A549 (cell line): ENCODE measurements around the gene C11orf86. TPM values are rescaled to one million over a fixed set of nuclear protein-coding genes. Genes with fewer than 3 reads are reported as not detected.
A peak's percentile ranks its signal among the peaks of the same experiment; 100 is the strongest.

Source experiments
- ATAC-seq, 2 experiments: fragments of 200-7000 bp in 1 of 2; fragments of >200 bp in 1 of 2; cut with Nextera tagmentation in 1 of 2; cut with Tn5 transposase in 1 of 2; 3 replicates each; pipeline versions ENCODE4 v1.8.0 to v1.9.1; 2018 to 2020; ENCODE audit warnings: mild to moderate bottlenecking in 1 of 2, moderate library complexity in 1 of 2
- CTCF ChIA-PET: fragments of 300-600 bp; sonication (Branson Sonifier 250); formaldehyde crosslinking; extraction: SDS; loops from one replicate; lab custom pipeline; 2021; ENCODE audit warnings: antibody characterized with exemption, inconsistent platforms; lab: Yijun Ruan, JAX
- POLR2A ChIA-PET: fragments of 350-600 bp; formaldehyde crosslinking; extraction: SDS; loops from one replicate; lab custom pipeline; 2021; ENCODE audit warnings: antibody characterized with exemption, inconsistent platforms; lab: Yijun Ruan, JAX
- DNase-seq, 2 experiments: peaks; one replicate each; pipeline versions ENCODE4 v3.0.0 to v3.0.0-alpha.2; 2011 to 2016; ENCODE audit warnings: low read depth in 1 of 2, low spot score in 1 of 2
- FAIRE-seq: peaks from 2 replicates; lab custom pipeline; 2011; peaks lifted over from hg19 to GRCh38; lab: Jason Lieb, UNC
- H3K27ac ChIP-seq, 2 experiments: fragments of >200 bp; sonication (Bioruptor Twin); formaldehyde crosslinking; 3 replicates each; pipeline ENCODE4 v1.5.1; 2016 to 2017
- H3K4me1 ChIP-seq: fragments of >200 bp; sonication (Bioruptor Twin); formaldehyde crosslinking; 3 replicates; pipeline ENCODE4 v1.6.1; 2016
- H3K4me2 ChIP-seq: fragments of >200 bp; sonication (Bioruptor Twin); formaldehyde crosslinking; 3 replicates; pipeline ENCODE4 v1.6.1; 2016
- H3K4me3 ChIP-seq: fragments of >200 bp; sonication (Bioruptor Twin); formaldehyde crosslinking; 3 replicates; pipeline ENCODE4 v1.5.1; 2016
- H3K9me3 ChIP-seq: fragments of >200 bp; sonication (Bioruptor Twin); formaldehyde crosslinking; 3 replicates; pipeline ENCODE4 v1.6.1; 2016
- CHD4 ChIP-seq: fragments of 200-600 bp; sonication (generic); IDR thresholded peaks from 2 replicates; pipeline ENCODE4 v1.6.1; 2016; ENCODE audit warnings: antibody characterized with exemption, mild to moderate bottlenecking, borderline replicate concordance
- FOSB ChIP-seq: fragments of 250-450 bp; sonication (Bioruptor Pico); IDR thresholded peaks from 2 replicates; pipeline ENCODE4 v1.5.0; 2020; ENCODE audit warnings: mild to moderate bottlenecking, moderate library complexity
- HOXB13 ChIP-seq: fragments of 250-450 bp; sonication (Bioruptor Pico); IDR thresholded peaks from 2 replicates; pipeline ENCODE4 v1.5.0; 2020; ENCODE audit warnings: low read depth, mild to moderate bottlenecking, moderate library complexity
- KDM1A ChIP-seq: fragments of 200-600 bp; sonication (generic); IDR thresholded peaks from 2 replicates; pipeline ENCODE4 v1.6.1; 2016; ENCODE audit warnings: low read depth, mild to moderate bottlenecking
- MAFK ChIP-seq: fragments of 450-650 bp; IDR thresholded peaks from 2 replicates; pipeline ENCODE4 v1.6.1; 2014; ENCODE audit not compliant: partially characterized antibody
- PHF8 ChIP-seq: fragments of 200-600 bp; sonication (generic); IDR thresholded peaks from 2 replicates; pipeline ENCODE4 v1.6.1; 2016; ENCODE audit warnings: low read depth, mild to moderate bottlenecking, antibody characterized with exemption, moderate library complexity, borderline replicate concordance
- POLR2A ChIP-seq: IDR thresholded peaks from 2 replicates; pipeline ENCODE4 v1.6.1; 2012; ENCODE audit warnings: mild to moderate bottlenecking, low read length
- POLR2AphosphoS2 ChIP-seq: conservative IDR thresholded peaks from 2 replicates; pipeline ENCODE4 v1.6.1; 2012; ENCODE audit warnings: low read length, improper control_type of control experiment, inconsistent platforms
- RFX5 ChIP-seq: fragments of 450-650 bp; IDR thresholded peaks from 2 replicates; pipeline ENCODE4 v1.7.1; 2014; ENCODE audit warnings: antibody characterized with exemption, mild to moderate bottlenecking, moderate library complexity
- TP53 ChIP-seq: fragments of 250-450 bp; sonication (Bioruptor Pico); IDR thresholded peaks from 2 replicates; pipeline ENCODE4 v1.5.0; 2021; ENCODE audit warnings: mild to moderate bottlenecking, moderate library complexity
- ZC3H11A ChIP-seq: fragments of 450-650 bp; IDR thresholded peaks from 2 replicates; pipeline ENCODE4 v1.6.1; 2014; ENCODE audit warnings: antibody characterized with exemption, mild to moderate bottlenecking
- ZFP36 ChIP-seq: fragments of 450-650 bp; IDR thresholded peaks from 2 replicates; pipeline ENCODE4 v1.6.1; 2014; ENCODE audit warnings: borderline replicate concordance; ENCODE audit not compliant: partially characterized antibody
- WGBS: methylation state at CpG from one replicate; pipeline ENCODE4 v1.1.6; 2017; ENCODE audit errors: missing lambda C conversion rate; 5-methylcytosine and 5-hydroxymethylcytosine counted together
- polyA plus RNA-seq, 4 experiments: library from polyadenylated mRNA; depleted of rRNA in 3 of 4; stranded (reverse); fragments of >200 nt; fragmentation: RNase III in 1 of 4; extraction: RNeasy Plus Mini Kit Qiagen cat#74134 plus additional on column Dnase treatment in 1 of 4; gene quantifications; 2 replicates in 3 of 4; 3 replicates in 1 of 4; pipeline ENCODE4 v1.2.3, GENCODE V29; 2011 to 2017
- TF ChIP-seq, protein P1 (sequence below): fragments of 200-600 bp; sonication (generic); IDR thresholded peaks from 2 replicates; pipeline ENCODE4 v1.6.1; 2016; ENCODE audit warnings: antibody characterized with exemption, mild to moderate bottlenecking, moderate library complexity
- TF ChIP-seq, protein P2 (sequence below): fragments of 450-650 bp; IDR thresholded peaks from 2 replicates; pipeline ENCODE4 v1.6.1; 2014; ENCODE audit warnings: antibody characterized with exemption
- TF ChIP-seq, protein P3 (sequence below): fragments of 150-350 bp; IDR thresholded peaks from 2 replicates; pipeline ENCODE4 v1.6.1; 2014; ENCODE audit warnings: low read depth, mild to moderate bottlenecking, low read length
- TF ChIP-seq, protein P4 (sequence below): IDR thresholded peaks from 2 replicates; pipeline ENCODE4 v1.6.1; 2012
- TF ChIP-seq, protein P5 (sequence below): fragments of >200 bp; sonication (Bioruptor Twin); formaldehyde crosslinking; IDR thresholded peaks from 2 replicates; pipeline ENCODE4 v1.6.1; 2016

Gene C11orf86
- polyA plus RNA-seq, 2 of the 4 experiments (the other 2 are of a cell fraction), result 9.3 to 56.4 TPM

DNA sequence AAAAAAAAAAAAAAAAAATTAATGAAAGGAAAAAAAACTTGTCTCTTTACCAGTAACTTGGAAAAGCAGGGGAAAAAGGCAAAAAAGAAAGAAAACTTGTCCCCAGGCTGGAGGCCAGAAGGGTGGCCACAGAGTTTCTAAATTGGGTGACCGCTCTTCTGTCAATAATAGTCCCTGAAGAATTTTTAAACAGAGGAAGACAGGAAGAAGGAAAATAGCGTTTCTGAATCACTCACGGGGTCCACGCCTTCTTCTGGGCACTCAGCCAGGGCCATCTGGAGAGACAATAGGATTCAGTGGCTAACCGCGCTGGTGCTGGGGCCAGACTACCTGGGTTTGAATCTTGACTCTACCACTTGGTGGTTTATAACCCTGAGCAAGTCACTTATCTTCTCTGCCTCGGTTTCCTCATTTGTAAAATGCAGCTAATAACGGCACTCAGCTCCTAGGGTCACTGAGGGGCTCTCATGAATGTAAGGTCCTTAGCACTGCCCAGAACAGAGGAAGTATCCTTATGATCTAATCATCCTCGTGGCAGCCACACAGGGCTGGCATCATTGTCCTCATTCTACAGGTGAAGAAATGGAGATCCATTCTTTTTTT is 7.0 kb downstream of the C11orf86 start (continued):
- TF ChIP-seq HOXB13 (CRISPR knock-in tag), result peak; percentile 50; the same call in 1 of the 2 replicates
- no peak for TF ChIP-seq MAFK
- TF ChIP-seq, protein P1, sequence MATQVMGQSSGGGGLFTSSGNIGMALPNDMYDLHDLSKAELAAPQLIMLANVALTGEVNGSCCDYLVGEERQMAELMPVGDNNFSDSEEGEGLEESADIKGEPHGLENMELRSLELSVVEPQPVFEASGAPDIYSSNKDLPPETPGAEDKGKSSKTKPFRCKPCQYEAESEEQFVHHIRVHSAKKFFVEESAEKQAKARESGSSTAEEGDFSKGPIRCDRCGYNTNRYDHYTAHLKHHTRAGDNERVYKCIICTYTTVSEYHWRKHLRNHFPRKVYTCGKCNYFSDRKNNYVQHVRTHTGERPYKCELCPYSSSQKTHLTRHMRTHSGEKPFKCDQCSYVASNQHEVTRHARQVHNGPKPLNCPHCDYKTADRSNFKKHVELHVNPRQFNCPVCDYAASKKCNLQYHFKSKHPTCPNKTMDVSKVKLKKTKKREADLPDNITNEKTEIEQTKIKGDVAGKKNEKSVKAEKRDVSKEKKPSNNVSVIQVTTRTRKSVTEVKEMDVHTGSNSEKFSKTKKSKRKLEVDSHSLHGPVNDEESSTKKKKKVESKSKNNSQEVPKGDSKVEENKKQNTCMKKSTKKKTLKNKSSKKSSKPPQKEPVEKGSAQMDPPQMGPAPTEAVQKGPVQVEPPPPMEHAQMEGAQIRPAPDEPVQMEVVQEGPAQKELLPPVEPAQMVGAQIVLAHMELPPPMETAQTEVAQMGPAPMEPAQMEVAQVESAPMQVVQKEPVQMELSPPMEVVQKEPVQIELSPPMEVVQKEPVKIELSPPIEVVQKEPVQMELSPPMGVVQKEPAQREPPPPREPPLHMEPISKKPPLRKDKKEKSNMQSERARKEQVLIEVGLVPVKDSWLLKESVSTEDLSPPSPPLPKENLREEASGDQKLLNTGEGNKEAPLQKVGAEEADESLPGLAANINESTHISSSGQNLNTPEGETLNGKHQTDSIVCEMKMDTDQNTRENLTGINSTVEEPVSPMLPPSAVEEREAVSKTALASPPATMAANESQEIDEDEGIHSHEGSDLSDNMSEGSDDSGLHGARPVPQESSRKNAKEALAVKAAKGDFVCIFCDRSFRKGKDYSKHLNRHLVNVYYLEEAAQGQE, result no peak
- no peak for TF ChIP-seq TP53 (CRISPR knock-in tag)
- TF ChIP-seq, protein P2, sequence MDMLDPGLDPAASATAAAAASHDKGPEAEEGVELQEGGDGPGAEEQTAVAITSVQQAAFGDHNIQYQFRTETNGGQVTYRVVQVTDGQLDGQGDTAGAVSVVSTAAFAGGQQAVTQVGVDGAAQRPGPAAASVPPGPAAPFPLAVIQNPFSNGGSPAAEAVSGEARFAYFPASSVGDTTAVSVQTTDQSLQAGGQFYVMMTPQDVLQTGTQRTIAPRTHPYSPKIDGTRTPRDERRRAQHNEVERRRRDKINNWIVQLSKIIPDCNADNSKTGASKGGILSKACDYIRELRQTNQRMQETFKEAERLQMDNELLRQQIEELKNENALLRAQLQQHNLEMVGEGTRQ, result no peak
- TF ChIP-seq POLR2A, result no peak
- no peak for TF ChIP-seq RFX5
- TF ChIP-seq ZC3H11A, result no peak
- TF ChIP-seq, protein P3, sequence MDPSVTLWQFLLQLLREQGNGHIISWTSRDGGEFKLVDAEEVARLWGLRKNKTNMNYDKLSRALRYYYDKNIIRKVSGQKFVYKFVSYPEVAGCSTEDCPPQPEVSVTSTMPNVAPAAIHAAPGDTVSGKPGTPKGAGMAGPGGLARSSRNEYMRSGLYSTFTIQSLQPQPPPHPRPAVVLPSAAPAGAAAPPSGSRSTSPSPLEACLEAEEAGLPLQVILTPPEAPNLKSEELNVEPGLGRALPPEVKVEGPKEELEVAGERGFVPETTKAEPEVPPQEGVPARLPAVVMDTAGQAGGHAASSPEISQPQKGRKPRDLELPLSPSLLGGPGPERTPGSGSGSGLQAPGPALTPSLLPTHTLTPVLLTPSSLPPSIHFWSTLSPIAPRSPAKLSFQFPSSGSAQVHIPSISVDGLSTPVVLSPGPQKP, result no peak
- TF ChIP-seq, protein P4, sequence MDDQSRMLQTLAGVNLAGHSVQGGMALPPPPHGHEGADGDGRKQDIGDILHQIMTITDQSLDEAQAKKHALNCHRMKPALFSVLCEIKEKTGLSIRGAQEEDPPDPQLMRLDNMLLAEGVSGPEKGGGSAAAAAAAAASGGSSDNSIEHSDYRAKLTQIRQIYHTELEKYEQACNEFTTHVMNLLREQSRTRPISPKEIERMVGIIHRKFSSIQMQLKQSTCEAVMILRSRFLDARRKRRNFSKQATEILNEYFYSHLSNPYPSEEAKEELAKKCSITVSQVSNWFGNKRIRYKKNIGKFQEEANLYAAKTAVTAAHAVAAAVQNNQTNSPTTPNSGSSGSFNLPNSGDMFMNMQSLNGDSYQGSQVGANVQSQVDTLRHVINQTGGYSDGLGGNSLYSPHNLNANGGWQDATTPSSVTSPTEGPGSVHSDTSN, result no peak
- no peak for TF ChIP-seq FOSB (CRISPR knock-in tag)
- TF ChIP-seq CHD4, result no peak
- TF ChIP-seq, all 56 proteins: peak for 4

DNA sequence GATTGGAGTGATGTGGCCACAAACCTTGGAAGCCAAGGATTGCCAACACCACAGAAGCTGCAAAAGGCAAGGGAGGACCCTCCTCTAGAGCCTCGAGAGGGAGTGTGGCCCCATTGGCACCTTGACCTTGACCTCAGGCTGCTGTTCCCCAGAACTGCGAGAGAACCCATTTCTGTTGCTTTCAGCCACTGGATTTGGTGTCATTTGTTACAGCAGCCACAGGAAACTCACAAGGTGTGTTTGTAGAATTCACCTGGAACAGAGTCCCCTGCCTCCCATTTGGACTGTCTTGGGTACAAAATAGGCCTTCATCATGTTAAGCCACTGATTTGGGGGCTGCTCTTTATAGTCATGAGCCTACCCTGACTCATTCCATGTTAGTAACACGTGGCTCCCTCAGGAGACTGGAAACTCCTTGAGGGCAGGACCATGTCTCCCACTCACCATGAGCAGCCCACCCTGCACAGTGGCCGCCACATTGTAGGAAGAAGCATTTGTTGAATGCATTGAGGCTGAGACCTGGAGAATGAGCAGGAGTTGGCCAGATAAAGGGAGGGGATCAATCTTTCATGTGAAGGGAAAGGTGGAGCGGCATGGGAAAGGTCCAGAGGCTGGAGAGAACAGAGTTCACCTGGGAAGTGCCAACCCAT is 8.3 kb downstream of the C11orf86 start:
- no peak for FAIRE-seq
- Histone ChIP-seq H3K9me3 (peaks cover 14% of the 10 kb centered on the region), H3K4me2 (no peak overlapping the region; the same call in 2 of the 3 replicates), H3K27ac (peak overlapping the region; percentile 65 to 79; a peak in 4 of 6 replicates), H3K4me3 (no peak overlapping the region), H3K4me1 (peaks cover 52% of the 10 kb centered on the region)
- ChIA-PET POLR2A (no interaction called here), CTCF (interaction anchor here (0.9 to 1.6 kb wide), 4 partner anchors 14 to 100 kb away, joined by 3 to 6 read pairs (median 4); no protein-coding TSS in a partner anchor)
- TF ChIP-seq PHF8 (no peak), ZFP36 (no peak), POLR2AphosphoS2 (no peak), KDM1A (no peak)
- TF ChIP-seq, protein P5, sequence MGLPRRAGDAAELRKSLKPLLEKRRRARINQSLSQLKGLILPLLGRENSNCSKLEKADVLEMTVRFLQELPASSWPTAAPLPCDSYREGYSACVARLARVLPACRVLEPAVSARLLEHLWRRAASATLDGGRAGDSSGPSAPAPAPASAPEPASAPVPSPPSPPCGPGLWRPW, result no peak
- no peak for DNase-seq
- ATAC-seq, result no peak
- WGBS, result 89% methylated on average over 5 of the region's 5 CpGs
